GM12872 (cell line): Measurements from ENCODE around the gene LOX.

Experiments
- CTCF ChIP-seq: IDR thresholded peaks from 3 replicates; pipeline ENCODE4 v1.5.1; 2011; ENCODE audit warnings: low read depth, mild to moderate bottlenecking, low read length, moderate library complexity; ENCODE audit not compliant: insufficient read depth

LOX gene

GRCh38 chr5:122019919-122020590 is 58.0 kb downstream of the LOX start:
- no peak for TF ChIP-seq CTCF

- no peak for TF ChIP-seq CTCF
These were observed 62.6 kb downstream of the LOX start for GRCh38 chr5:122015471-122015870.

GRCh38 chr5:122014236-122014935 is 63.7 kb downstream of the LOX start:
- no peak for TF ChIP-seq CTCF
